Stimulated activated CD8-positive, alpha-beta memory T cell treated with anti-CD3 and anti-CD28 coated beads, Interleukin-15, amount 100 ng/mL, for 48 hours (primary cell): Measurements from ENCODE around the gene BTG1.
A peak's percentile ranks its signal among the peaks of the same experiment; 100 is the strongest.

Experiments
- DNase-seq, 2 donors: peaks; one replicate each; pipeline ENCODE4 v3.0.0-alpha.2; 2020; ENCODE audit warnings: low read depth in 2 of 2

BTG1 gene, protein sequence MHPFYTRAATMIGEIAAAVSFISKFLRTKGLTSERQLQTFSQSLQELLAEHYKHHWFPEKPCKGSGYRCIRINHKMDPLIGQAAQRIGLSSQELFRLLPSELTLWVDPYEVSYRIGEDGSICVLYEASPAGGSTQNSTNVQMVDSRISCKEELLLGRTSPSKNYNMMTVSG

DNA sequence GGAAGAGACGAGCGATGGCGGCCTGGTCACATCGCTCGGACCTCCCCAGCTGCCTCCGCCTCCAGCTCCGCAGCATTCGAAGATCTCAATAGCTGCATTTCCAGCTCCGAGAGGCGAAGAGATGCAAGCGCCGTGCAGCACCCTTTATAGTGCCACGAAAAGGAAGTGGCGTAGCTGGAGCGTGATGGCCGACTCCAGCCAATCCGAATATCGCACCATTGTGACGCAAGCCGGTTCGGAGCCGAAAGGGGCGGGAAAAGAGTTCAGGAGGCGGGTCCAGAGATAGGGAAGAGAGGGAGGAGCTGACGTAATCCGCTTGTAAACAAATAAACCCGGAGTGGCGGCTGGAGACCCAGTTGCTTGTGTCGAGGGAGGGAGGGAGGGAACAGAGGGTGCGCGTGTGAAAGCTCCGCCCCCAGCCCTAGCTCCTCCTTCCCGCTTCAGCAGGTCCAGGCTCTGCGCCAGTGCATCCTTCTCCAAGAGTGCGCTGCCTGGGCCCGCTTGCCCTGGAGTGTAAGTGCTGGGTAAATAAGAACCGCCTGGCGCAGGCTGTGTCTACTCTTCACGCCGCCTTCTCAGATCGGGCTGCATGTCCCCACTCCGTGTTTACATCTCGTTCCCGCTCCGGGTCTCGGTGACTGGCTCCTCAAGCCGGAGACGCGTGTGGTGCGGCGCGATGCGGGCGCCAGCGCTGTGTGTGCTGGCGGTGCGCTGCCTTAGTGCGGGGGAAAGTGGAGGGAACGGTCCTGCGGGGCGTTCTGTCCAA lies at the start of gene BTG1:
Gene BTG1, minus strand, starts transcription at position 116 of the 766 bp plus-strand sequence. CDS start 311 bp downstream, outside the sequence.
- DNase-seq = peak; percentile 95 to 97

DNA sequence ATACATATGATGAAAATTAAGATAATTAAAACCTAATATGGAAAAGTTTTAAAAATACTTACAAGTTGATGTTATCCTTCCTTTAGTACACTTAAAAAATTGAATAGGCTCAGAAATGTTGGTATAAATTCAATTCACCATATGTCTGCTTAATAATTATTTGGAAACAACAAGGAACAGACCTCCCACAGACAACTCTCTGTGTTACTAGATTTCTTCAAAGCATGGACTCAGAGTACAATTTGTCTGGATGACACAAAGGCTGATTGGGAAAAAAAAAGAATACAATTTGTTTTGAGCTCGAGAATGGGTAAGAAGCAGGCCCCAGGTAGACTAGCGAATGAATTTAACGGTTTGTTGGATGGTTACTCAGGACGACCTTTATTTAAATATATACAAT lies 48.9 kb upstream of the BTG1 start:
- no peak for DNase-seq

DNA sequence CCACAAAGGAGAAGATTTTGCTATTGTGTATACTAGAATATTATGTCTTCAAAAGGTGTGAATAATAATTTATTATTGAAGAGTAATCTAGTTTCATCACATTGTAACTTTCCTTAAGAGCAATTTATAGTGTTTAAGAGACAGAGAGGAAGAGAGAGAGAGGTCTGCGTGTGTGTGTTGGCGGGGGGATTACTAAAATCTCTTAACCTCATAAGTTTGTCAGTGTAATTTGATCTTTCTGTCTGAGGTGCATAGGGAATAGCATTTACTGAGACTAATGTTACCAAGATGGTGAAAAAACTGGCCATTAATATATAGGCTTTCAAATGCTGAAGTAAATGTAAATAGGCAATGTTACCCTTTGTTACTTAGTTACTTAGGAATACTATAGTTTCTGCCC lies 48.2 kb upstream of the BTG1 start:
- DNase-seq = no peak

DNA sequence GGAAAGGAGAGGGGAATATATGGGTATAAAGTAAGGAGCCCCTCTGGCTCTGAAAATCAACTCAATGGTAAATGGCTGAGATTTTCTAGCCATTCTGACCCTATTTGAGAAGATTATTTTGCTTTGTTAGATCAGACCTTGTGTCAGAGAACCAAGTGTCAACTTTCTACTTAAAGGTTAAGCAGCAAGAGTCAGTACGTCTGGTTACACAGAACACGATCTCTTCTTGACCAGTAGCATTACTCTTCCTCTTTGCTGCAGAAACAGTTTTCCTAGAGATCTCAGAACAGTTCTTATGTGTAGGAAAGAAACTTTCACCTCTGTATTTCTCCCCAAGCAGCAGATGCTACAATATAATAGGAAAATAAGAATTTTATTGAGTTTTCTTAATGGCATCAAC lies 47.4 kb upstream of the BTG1 start:
- DNase-seq = no peak

DNA sequence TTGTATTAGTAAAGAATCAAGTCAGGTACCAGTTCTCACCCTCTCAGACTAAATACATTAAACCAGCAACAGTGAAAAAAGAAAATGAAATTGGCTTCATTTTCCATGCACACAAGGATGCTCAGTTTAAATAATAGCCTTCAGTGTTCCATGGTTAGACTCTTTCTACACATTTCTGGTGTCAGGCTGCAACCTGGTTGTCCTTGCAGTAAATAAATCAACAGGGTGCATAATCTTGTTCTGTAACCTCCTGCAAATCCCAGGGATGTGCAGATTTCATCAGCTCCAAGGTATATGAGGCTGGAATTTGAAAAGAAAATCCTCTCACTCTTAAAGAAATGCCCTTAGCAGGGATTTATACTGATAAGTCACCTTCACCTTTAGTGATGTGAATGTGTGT lies 46.7 kb upstream of the BTG1 start:
- no peak for DNase-seq

DNA sequence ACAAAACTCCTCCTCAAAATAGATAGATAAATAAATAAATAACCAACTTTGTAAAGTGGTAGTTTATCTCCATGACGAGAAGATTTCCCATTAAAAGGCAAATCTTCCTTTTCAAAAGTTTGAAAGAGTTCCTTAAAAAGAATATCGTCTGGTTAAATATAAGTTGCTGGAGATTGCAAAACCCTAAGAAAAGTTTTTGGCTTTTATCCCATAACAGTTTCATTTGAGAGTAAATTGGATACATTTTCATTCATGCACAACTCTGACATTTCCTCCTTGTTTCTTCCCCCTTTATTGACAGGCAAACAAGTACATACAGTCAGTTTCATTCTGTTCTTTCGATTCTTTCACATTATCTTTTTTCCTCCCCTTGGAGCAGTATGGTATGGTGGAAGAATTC lies 45.4 kb upstream of the BTG1 start:
- DNase-seq = no peak

DNA sequence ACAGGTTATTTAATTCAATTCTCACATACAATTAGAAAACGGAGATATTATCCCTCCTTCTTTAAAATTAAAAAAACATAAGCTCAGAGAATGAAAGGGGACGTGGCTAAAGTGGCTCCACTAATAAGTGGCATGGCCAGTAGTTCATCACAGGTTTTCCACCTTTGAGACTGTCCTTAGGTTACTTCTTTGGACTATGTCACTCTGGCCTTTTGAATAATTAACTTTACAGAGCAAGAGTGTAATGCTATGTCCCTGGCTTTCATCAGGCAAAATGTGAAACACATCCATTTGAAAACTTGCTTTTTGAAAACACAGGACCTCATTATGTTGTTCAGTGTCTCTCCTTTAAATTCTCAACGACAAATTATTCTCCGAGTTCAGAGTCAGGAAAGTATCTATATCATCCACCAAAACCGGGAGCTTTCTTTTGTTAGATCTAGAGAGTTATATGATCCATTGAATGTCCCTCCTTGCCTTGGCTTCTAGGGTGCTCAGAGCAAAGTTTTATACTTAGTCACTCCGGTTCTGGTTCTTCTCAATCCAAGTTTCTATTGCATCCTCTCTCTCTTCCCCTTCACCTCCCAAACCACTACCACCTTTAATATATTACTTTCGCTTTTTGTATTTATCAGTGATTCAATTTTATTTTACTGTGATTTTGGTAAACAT lies 43.0 kb upstream of the BTG1 start:
- DNase-seq = no peak

DNA sequence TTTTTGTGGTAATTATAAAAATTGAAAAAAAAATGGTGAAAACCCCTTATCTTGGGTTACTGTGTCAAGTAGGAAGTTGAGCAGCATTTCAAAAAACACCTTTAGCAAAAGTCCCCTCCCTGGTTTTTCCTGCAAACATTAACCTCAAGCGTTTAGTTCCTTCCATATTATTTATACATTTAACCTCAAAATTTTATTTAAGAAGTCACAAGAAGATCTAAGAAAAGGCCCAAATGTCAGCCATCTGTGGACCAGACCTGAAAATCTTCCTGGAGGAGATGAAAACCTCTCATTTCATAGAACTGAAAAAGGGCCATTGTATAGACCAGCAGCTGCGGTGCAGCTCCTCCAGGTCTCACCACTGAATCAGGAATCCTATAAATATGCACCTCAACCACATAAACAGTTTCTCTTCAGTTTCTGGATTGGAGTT lies 40.4 kb upstream of the BTG1 start:
- DNase-seq = peak in 1 of 2 donors; percentile 2

DNA sequence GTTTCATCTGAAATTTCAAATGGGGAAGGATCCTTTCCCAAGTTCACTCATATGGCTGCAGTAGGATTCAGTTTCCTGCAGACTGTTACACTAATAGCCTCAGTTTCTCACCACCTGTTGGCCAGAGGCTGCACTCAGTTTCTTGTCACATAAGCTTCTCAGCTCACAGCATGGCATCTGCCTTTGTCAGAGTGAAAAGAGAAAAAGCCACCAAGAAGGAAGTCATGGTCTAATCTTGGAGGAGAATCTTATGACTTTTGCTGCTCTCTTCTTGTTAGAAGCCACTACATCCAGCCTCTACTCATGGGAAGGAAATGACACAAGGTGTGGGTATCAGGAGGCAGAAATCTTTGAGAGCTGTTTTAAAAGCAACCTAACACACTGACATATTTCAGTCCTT lies 39.4 kb upstream of the BTG1 start:
- peak in 1 of 2 donors; percentile 7 for DNase-seq

DNA sequence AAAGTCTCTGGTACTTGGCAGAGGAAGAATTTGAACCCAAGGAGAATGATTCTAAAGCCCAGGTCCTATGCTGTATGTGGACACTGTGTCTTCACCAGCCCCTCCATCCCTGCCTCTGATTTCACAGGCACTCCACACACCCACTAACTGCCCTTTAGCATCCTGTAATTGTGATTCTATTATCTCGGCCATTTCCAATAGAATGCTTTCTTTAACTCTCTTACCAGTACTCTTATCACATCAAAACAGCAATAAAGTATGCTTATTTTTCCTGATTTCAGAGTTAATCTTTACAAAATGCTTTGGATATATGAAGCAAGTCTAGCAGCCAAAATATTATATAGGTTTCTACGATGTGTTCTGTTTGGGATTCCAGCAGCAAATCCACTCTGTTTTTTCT lies 37.9 kb upstream of the BTG1 start:
- no peak for DNase-seq

DNA sequence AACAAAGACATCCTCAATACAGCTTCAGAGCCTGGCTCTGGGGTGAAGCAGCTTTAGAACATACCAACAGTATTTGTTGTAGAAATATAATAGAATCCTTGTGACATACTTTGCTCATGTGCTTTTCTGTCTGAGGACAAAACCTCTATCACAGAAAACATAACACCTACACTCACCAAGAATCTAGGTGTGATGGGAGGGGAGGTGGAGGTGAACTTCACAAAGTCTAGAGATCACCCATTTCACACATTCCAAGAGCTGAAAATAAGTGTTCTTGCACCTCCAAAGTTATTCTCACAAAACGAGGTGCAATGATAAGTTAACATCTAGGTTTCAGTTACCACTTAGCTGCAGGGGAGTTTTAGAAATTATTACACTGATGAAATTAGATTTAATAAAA lies 32.7 kb upstream of the BTG1 start:
- no peak for DNase-seq

DNA sequence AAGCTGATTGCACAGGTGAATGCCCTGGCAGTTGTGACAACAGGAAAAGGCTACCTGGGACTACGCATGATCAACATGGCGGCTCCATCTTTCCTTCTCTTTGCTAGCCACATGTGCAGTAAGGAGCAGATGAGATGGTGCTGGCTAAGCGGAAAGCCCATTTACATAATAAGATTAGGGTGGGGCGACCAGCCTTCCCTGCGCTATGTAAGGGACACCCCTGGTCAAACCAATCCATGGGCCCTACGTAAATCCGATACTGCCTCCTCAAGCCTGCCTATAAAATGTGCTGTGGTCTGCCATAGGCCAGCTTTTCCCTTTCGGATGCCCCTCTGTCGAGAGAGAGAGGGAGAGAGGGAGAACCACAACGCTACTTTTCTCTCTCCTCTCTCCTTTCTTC lies 31.0 kb upstream of the BTG1 start:
- no peak for DNase-seq

DNA sequence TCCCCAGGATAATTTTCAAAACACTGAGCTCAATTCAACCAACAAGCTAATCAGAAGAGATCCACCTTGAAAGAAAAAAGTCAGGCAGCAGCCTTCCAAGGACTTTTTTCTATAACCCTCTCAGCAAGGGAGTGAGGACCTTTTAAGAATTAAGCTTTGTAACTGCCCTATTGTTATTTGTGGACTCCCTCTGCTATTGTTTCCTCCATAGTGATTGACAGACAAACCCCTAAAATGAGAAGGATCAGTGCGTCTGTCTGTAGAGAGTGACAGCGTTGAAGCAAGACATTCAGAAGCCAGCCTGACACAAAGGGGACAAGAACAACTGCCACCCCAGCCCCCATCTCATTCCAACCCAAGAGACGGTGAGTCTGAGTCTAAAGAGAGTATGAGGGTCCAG lies 30.3 kb upstream of the BTG1 start:
- DNase-seq = no peak

DNA sequence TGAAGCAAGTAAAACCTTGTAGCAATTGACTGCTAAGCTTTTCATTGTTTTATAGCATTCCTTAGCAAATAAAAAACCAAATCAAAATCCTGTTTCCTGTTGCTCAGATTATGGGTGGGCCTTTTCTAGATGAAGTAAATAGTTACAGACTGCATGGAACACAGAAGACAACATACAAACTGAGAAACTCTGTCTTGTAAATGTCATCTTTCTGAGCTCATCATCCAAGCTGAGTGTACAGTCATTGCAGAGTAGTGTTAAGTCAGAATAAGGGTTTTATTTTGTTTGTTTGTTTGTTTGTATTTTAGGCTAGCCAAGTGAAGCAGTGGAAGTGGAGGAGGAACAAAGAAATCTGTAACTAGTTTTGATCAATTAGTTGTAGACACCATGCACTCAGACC lies 24.4 kb upstream of the BTG1 start:
- DNase-seq = no peak

DNA sequence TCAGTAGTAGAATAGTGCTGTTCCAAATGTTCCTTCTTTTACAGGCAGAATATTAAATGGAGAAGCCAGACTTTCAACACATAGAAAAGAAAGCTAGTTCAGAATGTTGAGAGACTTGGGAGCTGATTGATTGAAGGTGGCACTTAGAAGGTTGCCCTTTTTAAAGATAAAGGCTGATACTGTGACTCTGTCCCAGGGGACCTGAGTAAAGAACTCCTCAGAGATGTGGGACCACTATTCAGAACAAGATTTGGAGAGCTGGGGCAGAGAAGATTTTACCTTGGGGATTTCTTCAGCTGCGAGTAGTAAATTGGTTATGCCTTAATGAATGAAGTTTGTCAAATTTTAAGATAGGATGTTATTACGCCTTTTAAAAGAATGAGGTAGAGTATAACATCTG lies 21.4 kb upstream of the BTG1 start:
- no peak for DNase-seq

DNA sequence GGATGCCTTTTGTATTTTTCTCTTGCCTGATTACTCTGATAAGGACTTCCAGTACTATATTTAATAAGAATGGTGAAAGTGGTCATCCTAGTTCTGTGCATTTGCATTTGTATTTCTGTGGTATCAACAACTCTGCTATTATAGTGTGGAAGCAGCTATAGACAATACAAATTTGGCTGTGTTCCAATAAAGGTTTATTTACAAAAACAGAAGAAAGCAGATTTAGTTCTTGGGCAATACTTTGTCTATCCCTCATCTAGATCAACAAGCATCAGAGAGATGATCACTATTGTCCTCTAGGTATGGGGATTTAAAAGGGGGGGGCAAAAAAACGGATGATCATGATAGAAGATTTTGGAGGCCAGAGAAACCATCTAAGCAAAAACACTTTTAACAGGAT lies 19.1 kb upstream of the BTG1 start:
- DNase-seq = no peak

DNA sequence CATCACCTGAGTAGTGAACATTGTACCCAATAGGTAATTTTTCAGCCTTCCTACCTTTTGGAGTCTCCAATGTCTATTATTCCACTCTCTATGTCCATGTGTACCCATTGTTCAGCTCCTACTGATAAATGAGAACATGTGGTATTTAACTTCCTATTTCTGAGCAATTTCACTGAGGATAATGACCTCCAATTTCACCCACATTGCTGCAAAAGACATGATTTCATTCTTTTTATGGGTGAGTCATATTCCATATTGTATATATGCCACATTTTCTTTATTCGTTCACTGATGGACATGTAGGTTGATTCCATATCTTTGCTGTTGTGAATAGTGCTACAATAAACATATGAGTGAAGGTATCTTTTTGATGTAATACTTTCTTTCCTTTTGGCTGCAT lies 16.4 kb upstream of the BTG1 start:
- no peak for DNase-seq

DNA sequence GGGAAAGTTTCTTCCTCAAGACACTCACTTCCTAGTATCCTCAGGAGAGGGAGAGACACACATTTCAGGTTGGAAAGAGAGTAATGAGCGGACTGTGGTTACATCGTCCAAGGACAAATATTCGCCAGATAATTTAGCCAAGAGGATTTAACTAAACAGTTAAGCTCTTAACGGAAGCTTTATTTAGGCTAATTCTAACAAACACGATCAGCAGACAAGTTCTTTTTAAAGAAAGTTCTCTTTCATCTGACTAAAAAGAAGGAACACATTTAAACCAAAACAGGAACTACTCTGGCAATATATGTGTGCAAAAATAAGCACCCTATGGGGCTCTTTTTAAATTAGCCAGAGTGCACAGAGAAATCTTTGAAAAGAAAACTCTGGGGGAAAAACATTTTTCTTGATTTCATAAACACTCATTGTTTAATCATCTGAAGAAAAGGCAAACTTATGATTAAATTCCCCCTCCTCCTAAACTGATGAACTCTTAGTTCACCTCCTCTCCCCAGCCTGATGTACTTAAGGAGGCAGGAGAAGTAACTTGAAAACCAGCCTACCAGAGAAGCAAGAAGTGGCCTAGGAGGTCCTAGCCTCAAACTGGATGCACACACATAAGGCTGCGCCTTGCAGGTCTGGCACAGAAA lies 13.3 kb upstream of the BTG1 start:
- no peak for DNase-seq

DNA sequence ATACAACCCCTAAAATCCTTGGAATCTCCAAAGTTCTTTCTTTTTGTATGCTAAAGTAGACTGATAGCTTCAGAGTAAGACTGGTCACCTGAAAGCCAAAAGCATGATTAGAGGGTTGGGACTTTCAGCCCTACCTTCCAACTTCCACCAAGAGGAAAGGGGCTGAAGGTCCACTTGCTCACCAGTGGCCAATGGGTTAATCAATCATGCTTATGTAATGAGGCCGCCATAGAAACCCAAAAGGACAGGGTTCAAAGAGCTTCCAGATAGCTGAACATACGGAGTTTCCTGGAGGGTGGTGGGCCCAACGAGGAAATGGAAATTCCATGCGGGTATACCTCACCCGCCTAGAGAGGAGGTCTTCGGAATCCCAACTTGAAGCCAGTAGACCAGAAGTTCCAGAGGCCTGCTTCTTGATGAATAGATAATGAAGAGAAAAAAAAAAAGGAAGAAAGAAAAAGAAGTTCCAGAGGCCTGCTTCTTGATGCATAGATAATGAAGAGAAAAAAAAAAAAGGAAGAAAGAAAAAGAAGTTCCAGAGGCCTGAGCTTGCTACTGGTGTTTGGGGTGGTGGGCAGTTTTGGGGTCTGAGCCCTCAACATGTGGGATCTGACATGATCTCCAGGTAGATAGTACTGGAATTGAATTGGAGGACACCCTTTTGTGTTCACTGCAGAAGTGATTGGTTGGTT lies 11.2 kb upstream of the BTG1 start:
- no peak for DNase-seq

DNA sequence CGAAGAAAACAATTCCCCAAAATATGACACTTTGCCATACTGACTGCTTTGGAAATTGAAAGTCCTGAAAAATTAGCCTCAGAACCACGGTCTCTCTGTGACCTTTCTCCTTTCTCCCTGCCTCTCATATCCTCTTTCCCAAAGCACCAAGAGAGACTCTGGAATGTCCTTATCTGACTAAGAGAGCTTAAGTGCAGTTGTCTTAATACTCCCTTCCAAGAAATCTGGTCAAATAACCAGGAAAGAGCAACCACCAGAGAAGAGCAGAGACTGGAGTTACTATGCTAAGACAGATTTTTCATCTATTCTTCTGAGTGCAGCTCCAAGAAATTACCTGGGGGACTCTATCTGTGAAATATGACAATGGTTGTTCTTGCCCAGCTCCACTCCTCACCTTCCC lies 10.5 kb upstream of the BTG1 start:
- DNase-seq = no peak

DNA sequence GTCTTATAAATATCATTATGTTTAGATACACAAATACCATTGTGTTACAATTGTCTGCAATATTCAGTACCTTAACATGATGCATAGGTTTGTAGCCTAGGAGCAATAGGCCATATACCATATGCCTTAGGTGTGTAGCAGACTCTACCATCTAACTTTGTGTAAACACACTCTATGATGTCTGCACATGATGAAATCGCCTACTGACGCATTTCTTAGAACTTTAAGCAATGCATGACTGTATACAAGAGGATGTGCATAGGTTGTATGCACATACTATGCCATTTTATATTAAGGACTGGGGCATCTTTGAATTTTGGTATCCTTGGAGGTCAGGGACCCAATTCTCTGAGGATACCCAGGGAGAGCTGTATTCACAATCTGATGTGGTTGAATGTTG lies 10.1 kb upstream of the BTG1 start:
- DNase-seq = no peak

DNA sequence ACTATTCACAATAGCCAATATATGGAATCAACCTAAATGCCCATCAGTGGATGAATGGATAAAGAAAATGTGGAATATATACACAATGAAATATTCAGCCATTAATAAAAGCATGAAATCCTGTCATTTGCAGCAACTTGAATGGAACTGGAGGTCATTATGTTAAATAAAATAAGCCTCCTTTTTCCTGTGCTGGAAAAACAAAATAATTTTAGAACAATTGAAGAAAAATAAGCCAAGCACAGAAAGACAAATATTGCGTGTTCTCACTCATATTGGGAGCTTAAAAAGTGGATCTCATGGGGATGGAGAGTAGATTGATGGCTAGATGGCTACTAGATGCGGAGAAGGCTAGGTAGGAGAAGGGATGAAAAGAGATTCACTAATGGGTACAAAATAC lies 6.3 kb upstream of the BTG1 start:
- DNase-seq = no peak
